HepG2 (cell line): ENCODE results near the gene VRK2.
"Not testable (repeated sequence)": the region's sequence is repeated elsewhere in the genome, so short reads cannot be mapped to it uniquely, and the experiment has no call there.

Source experiments
- ELF4 ChIP-seq: sonication (generic); formaldehyde crosslinking; IDR thresholded peaks from 2 replicates; pipeline ENCODE4 v1.5.0; 2020; ENCODE audit warnings: missing genetic modification reagents, mild to moderate bottlenecking, moderate library complexity, borderline replicate concordance
- GATA4 ChIP-seq: sonication (generic); IDR thresholded peaks from 2 replicates; pipeline ENCODE4 v1.6.1; 2016; ENCODE audit warnings: antibody characterized with exemption, low read depth, borderline replicate concordance
- HCFC1 ChIP-seq: fragments of 150-350 bp; IDR thresholded peaks from 2 replicates; pipeline ENCODE4 v1.6.1; 2014; ENCODE audit warnings: low read depth, low read length
- NFE2L2 ChIP-seq: fragments of 150-350 bp; IDR thresholded peaks from 2 replicates; pipeline ENCODE4 v1.6.1; 2014; ENCODE audit warnings: low read length
- RFXANK ChIP-seq: IDR thresholded peaks from 2 replicates; pipeline ENCODE4 v1.6.1; 2016
- SALL1 ChIP-seq: sonication (generic); formaldehyde crosslinking; IDR thresholded peaks from 2 replicates; pipeline ENCODE4 v1.8.0; 2022; ENCODE audit warnings: mild to moderate bottlenecking, missing genetic modification reagents
- SIN3A ChIP-seq: IDR thresholded peaks from 2 replicates; pipeline ENCODE4 v1.6.1; 2011; ENCODE audit warnings: low read depth, mild to moderate bottlenecking, control low read depth, low read length, borderline replicate concordance
- YY1 ChIP-seq: IDR thresholded peaks from 2 replicates; pipeline ENCODE4 v1.6.1; 2011; ENCODE audit warnings: low read length, low read depth, moderate library complexity, mild to moderate bottlenecking; ENCODE audit not compliant: insufficient read depth, insufficient replicate concordance
- ZNF562 ChIP-seq: sonication (generic); formaldehyde crosslinking; IDR thresholded peaks from 2 replicates; pipeline ENCODE4 v1.8.0; 2022; ENCODE audit warnings: missing genetic modification reagents, borderline replicate concordance
- TF ChIP-seq, protein P1 (sequence below): sonication (generic); formaldehyde crosslinking; IDR thresholded peaks from 2 replicates; pipeline ENCODE4 v1.8.1; 2023; ENCODE audit warnings: missing genetic modification reagents, inconsistent platforms, borderline replicate concordance
- TF ChIP-seq, protein P2 (sequence below): sonication (generic); formaldehyde crosslinking; IDR thresholded peaks from 2 replicates; pipeline ENCODE4 v1.5.0; 2020; ENCODE audit warnings: mild to moderate bottlenecking, missing genetic modification reagents, moderate library complexity
- TF ChIP-seq, protein P3 (sequence below): sonication (generic); formaldehyde crosslinking; IDR thresholded peaks from 2 replicates; pipeline ENCODE4 v1.8.1; 2022; ENCODE audit warnings: mild to moderate bottlenecking, missing genetic modification reagents
- TF ChIP-seq, protein P4 (sequence below): sonication (generic); formaldehyde crosslinking; IDR thresholded peaks from 2 replicates; pipeline ENCODE4 v1.4.0; 2020; ENCODE audit warnings: missing genetic modification reagents

DNA sequence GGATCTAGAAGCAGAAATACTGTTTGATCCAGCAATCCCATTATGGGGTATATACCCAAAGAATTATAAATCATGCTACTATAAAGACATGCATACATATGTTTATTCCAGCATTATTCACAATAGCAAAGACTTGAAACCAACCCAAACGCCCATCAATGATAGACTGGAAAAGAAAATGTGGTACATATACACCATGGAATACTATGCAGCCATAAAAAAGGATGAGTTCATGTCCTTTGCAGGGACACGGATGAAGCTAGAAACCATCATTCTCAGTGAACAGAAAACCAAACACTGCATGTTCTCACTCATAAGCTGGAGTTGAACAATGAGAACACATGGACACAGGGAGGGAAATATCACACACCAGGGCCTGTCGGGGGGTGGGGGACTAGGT lies 133.6 kb downstream of the VRK2 start:
- TF ChIP-seq, protein P1, sequence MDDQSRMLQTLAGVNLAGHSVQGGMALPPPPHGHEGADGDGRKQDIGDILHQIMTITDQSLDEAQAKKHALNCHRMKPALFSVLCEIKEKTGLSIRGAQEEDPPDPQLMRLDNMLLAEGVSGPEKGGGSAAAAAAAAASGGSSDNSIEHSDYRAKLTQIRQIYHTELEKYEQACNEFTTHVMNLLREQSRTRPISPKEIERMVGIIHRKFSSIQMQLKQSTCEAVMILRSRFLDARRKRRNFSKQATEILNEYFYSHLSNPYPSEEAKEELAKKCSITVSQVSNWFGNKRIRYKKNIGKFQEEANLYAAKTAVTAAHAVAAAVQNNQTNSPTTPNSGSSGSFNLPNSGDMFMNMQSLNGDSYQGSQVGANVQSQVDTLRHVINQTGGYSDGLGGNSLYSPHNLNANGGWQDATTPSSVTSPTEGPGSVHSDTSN (CRISPR knock-in tag): not testable (repeated sequence)
- TF ChIP-seq, protein P2, sequence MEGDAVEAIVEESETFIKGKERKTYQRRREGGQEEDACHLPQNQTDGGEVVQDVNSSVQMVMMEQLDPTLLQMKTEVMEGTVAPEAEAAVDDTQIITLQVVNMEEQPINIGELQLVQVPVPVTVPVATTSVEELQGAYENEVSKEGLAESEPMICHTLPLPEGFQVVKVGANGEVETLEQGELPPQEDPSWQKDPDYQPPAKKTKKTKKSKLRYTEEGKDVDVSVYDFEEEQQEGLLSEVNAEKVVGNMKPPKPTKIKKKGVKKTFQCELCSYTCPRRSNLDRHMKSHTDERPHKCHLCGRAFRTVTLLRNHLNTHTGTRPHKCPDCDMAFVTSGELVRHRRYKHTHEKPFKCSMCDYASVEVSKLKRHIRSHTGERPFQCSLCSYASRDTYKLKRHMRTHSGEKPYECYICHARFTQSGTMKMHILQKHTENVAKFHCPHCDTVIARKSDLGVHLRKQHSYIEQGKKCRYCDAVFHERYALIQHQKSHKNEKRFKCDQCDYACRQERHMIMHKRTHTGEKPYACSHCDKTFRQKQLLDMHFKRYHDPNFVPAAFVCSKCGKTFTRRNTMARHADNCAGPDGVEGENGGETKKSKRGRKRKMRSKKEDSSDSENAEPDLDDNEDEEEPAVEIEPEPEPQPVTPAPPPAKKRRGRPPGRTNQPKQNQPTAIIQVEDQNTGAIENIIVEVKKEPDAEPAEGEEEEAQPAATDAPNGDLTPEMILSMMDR (CRISPR knock-in tag): not testable (repeated sequence)
- TF ChIP-seq NFE2L2; GATA4; SALL1 (CRISPR knock-in tag); YY1; SIN3A; RFXANK (CRISPR knock-in tag); ZNF562 (CRISPR knock-in tag); ELF4 (CRISPR knock-in tag); HCFC1: not testable (repeated sequence)
- TF ChIP-seq, protein P3, sequence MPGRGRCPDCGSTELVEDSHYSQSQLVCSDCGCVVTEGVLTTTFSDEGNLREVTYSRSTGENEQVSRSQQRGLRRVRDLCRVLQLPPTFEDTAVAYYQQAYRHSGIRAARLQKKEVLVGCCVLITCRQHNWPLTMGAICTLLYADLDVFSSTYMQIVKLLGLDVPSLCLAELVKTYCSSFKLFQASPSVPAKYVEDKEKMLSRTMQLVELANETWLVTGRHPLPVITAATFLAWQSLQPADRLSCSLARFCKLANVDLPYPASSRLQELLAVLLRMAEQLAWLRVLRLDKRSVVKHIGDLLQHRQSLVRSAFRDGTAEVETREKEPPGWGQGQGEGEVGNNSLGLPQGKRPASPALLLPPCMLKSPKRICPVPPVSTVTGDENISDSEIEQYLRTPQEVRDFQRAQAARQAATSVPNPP (CRISPR knock-in tag): not testable (repeated sequence)
- TF ChIP-seq, protein P4, sequence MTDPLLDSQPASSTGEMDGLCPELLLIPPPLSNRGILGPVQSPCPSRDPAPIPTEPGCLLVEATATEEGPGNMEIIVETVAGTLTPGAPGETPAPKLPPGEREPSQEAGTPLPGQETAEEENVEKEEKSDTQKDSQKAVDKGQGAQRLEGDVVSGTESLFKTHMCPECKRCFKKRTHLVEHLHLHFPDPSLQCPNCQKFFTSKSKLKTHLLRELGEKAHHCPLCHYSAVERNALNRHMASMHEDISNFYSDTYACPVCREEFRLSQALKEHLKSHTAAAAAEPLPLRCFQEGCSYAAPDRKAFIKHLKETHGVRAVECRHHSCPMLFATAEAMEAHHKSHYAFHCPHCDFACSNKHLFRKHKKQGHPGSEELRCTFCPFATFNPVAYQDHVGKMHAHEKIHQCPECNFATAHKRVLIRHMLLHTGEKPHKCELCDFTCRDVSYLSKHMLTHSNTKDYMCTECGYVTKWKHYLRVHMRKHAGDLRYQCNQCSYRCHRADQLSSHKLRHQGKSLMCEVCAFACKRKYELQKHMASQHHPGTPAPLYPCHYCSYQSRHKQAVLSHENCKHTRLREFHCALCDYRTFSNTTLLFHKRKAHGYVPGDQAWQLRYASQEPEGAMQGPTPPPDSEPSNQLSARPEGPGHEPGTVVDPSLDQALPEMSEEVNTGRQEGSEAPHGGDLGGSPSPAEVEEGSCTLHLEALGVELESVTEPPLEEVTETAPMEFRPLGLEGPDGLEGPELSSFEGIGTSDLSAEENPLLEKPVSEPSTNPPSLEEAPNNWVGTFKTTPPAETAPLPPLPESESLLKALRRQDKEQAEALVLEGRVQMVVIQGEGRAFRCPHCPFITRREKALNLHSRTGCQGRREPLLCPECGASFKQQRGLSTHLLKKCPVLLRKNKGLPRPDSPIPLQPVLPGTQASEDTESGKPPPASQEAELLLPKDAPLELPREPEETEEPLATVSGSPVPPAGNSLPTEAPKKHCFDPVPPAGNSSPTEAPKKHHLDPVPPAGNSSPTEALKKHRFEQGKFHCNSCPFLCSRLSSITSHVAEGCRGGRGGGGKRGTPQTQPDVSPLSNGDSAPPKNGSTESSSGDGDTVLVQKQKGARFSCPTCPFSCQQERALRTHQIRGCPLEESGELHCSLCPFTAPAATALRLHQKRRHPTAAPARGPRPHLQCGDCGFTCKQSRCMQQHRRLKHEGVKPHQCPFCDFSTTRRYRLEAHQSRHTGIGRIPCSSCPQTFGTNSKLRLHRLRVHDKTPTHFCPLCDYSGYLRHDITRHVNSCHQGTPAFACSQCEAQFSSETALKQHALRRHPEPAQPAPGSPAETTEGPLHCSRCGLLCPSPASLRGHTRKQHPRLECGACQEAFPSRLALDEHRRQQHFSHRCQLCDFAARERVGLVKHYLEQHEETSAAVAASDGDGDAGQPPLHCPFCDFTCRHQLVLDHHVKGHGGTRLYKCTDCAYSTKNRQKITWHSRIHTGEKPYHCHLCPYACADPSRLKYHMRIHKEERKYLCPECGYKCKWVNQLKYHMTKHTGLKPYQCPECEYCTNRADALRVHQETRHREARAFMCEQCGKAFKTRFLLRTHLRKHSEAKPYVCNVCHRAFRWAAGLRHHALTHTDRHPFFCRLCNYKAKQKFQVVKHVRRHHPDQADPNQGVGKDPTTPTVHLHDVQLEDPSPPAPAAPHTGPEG (CRISPR knock-in tag): not testable (repeated sequence)
